MM.1S (cell line): ENCODE measurements around the gene SIM2.

Source experiments
- DNase-seq: peaks from one replicate; pipeline ENCODE4 v3.0.0-alpha.2; 2015
- H2AFZ ChIP-seq: fragments of 300-600 bp; sonication (generic); 2 replicates; pipeline ENCODE4 v1.6.0; 2016; ENCODE audit warnings: antibody characterized with exemption, low read length
- H3F3A ChIP-seq: fragments of 300-600 bp; sonication (generic); 2 replicates; pipeline ENCODE4 v1.6.1; 2016; ENCODE audit warnings: mild to moderate bottlenecking, antibody characterized with exemption, low read length, moderate library complexity, mixed read lengths; ENCODE audit not compliant: insufficient read depth
- H3K27ac ChIP-seq: fragments of 300-600 bp; sonication (generic); 2 replicates; pipeline ENCODE4 v1.5.1; 2016; ENCODE audit warnings: mild to moderate bottlenecking, low read length
- H3K27me3 ChIP-seq: fragments of 300-600 bp; sonication (generic); replicated peaks from 2 replicates; pipeline ENCODE4 v1.6.0; 2016; ENCODE audit warnings: low read length; ENCODE audit not compliant: insufficient read depth
- H3K36me3 ChIP-seq: fragments of 300-600 bp; sonication (generic); replicated peaks from 2 replicates; pipeline ENCODE4 v1.6.1; 2016; ENCODE audit warnings: mild to moderate bottlenecking, low read length, mixed read lengths; ENCODE audit not compliant: insufficient read depth
- H3K4me1 ChIP-seq: fragments of 300-600 bp; sonication (generic); 2 replicates; pipeline ENCODE4 v1.6.1; 2016; ENCODE audit warnings: low read length, mixed read lengths
- H3K4me2 ChIP-seq: fragments of 300-600 bp; sonication (generic); 2 replicates; pipeline ENCODE4 v1.6.0; 2016; ENCODE audit warnings: low read depth, low read length
- H3K4me3 ChIP-seq: fragments of 300-600 bp; sonication (generic); 2 replicates; pipeline ENCODE4 v1.5.1; 2016; ENCODE audit warnings: low read length, mixed read lengths
- H3K79me2 ChIP-seq: fragments of 300-600 bp; sonication (generic); 2 replicates; pipeline ENCODE4 v1.6.1; 2016; ENCODE audit warnings: mixed run types, low read length, mixed read lengths
- H3K9ac ChIP-seq: fragments of 300-600 bp; sonication (generic); 2 replicates; pipeline ENCODE4 v1.6.1; 2016; ENCODE audit warnings: low read length, mixed read lengths
- H3K9me2 ChIP-seq: fragments of 300-600 bp; sonication (generic); replicated peaks from 2 replicates; pipeline ENCODE4 v1.6.1; 2016; ENCODE audit warnings: mild to moderate bottlenecking, low read length, mixed read lengths; ENCODE audit not compliant: insufficient read depth
- H3K9me3 ChIP-seq: fragments of 300-600 bp; sonication (generic); replicated peaks from 2 replicates; pipeline ENCODE4 v1.6.1; 2016; ENCODE audit warnings: mild to moderate bottlenecking, low read length, mixed read lengths; ENCODE audit not compliant: insufficient read depth
- H4K20me1 ChIP-seq: fragments of 300-600 bp; sonication (generic); 2 replicates; pipeline ENCODE4 v1.6.1; 2016; ENCODE audit warnings: mild to moderate bottlenecking, low read length, moderate library complexity, mixed read lengths; ENCODE audit not compliant: insufficient read depth
- EZH2 ChIP-seq: fragments of 300-600 bp; sonication (generic); optimal IDR thresholded peaks from 2 replicates; pipeline ENCODE3; 2017; ENCODE audit warnings: low read depth, mild to moderate bottlenecking, antibody characterized with exemption, low read length, mixed read lengths
- EZH2phosphoT487 ChIP-seq: fragments of 300-600 bp; sonication (generic); IDR thresholded peaks from 2 replicates; pipeline ENCODE4 v1.6.1; 2018; ENCODE audit warnings: antibody characterized with exemption, low read length
- TF ChIP-seq, protein P1 (sequence below): fragments of 300-600 bp; sonication (generic); IDR thresholded peaks from 2 replicates; pipeline ENCODE4 v1.5.1; 2016; ENCODE audit warnings: antibody characterized with exemption, low read length, mixed read lengths

SIM2 gene

GRCh38 chr21:36780861-36781260, 81.9 kb downstream of the SIM2 start:
- no peak overlapping the region for H3K27ac ChIP-seq
- H3K4me1 ChIP-seq = no peaks in the 10 kb centered on the region
- H3K79me2 ChIP-seq = no peaks in the 10 kb centered on the region
- H3K27me3 ChIP-seq = no peaks in the 10 kb centered on the region
- no peak overlapping the region for H3K9ac ChIP-seq
- no peaks in the 10 kb centered on the region for H3K9me3 ChIP-seq
- no peaks in the 10 kb centered on the region for H3F3A ChIP-seq
- DNase-seq = no peak
- no peak overlapping the region for H3K4me2 ChIP-seq
- H3K9me2 ChIP-seq = no peaks in the 10 kb centered on the region
- no peaks in the 10 kb centered on the region for H3K36me3 ChIP-seq
- H4K20me1 ChIP-seq = no peaks in the 10 kb centered on the region
- no peak overlapping the region for H3K4me3 ChIP-seq
- TF ChIP-seq, protein P1, sequence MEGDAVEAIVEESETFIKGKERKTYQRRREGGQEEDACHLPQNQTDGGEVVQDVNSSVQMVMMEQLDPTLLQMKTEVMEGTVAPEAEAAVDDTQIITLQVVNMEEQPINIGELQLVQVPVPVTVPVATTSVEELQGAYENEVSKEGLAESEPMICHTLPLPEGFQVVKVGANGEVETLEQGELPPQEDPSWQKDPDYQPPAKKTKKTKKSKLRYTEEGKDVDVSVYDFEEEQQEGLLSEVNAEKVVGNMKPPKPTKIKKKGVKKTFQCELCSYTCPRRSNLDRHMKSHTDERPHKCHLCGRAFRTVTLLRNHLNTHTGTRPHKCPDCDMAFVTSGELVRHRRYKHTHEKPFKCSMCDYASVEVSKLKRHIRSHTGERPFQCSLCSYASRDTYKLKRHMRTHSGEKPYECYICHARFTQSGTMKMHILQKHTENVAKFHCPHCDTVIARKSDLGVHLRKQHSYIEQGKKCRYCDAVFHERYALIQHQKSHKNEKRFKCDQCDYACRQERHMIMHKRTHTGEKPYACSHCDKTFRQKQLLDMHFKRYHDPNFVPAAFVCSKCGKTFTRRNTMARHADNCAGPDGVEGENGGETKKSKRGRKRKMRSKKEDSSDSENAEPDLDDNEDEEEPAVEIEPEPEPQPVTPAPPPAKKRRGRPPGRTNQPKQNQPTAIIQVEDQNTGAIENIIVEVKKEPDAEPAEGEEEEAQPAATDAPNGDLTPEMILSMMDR = no peak
- TF ChIP-seq EZH2 (no peak), EZH2phosphoT487 (no peak)
- H2AFZ ChIP-seq = no peak overlapping the region

DNA sequence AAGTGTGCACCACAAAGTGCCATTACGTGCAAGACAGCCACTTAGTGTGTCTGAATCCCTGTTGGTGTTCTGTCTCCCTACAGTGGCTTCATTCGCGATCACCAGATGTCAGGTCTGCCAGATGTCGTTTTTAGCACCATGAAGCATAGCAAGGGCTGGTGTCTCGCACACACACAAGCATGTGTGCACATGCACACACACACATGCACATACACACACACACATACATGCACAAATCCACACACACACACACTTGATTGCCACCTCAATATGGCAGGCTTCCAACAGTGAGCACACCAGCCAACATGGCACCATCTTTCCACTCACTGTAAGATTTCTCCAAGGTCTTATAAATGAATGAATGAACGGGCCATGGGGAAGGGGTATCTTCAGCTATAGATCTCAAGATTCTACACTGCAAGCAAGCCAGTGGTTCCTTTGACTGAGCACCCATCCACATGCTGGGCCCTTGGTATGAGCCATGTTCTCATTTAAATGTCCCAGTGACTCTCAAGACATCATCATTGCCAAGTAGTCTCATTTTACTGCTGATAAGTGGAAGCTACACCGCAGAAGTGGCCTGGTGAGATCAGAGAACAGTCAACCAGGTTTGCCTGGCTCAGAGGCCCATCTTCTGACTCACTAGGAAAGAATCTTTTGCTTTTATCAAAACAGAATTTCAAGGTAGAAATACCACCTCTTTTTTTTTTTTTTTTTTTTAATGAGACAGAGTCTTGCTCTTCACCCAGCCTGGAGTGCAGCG, 84.9 kb downstream of the SIM2 start:
- Histone ChIP-seq H3K9ac (no peak overlapping the region), H3K4me1 (no peaks in the 10 kb centered on the region), H4K20me1 (no peaks in the 10 kb centered on the region), H3K4me2 (no peak overlapping the region), H3K79me2 (no peaks in the 10 kb centered on the region), H3K4me3 (no peak overlapping the region), H3F3A (no peaks in the 10 kb centered on the region), H3K27me3 (no peaks in the 10 kb centered on the region), H3K27ac (no peak overlapping the region), H3K36me3 (no peaks in the 10 kb centered on the region), H2AFZ (no peak overlapping the region), H3K9me2 (no peaks in the 10 kb centered on the region), H3K9me3 (no peaks in the 10 kb centered on the region)
- TF ChIP-seq EZH2phosphoT487 = no peak
- no peak for TF ChIP-seq EZH2
- TF ChIP-seq, protein P1 = no peak
- no peak for DNase-seq

DNA sequence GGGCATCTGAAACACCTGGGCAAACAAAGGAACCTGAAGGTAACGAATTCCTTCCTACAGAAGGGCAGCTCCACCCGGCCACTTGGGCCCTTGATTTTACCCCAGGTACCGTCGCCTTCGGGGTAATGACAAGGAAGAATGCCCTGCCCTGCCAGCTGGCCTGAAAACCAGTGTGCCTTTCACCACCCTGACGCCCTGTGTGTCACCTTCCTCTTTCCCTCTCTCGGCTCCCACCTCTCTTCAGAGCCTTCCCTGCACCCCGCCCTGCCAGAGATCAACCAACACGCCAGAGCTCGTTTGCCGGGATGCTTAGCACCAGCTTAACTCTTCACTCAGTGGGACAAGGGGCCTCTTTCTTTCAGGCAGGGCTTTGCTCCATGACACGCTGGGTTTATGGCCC, 86.0 kb downstream of the SIM2 start:
- H3K4me2 ChIP-seq = no peak overlapping the region
- no peak overlapping the region for H3K9ac ChIP-seq
- H3K4me3 ChIP-seq = no peak overlapping the region
- H2AFZ ChIP-seq = no peak overlapping the region
- H3K9me2 ChIP-seq = no peaks in the 10 kb centered on the region
- no peaks in the 10 kb centered on the region for H3K36me3 ChIP-seq
- H3K9me3 ChIP-seq = no peaks in the 10 kb centered on the region
- H3K4me1 ChIP-seq = no peaks in the 10 kb centered on the region
- H4K20me1 ChIP-seq = no peaks in the 10 kb centered on the region
- DNase-seq = no peak
- TF ChIP-seq, protein P1 = no peak
- no peak for TF ChIP-seq EZH2phosphoT487
- TF ChIP-seq EZH2 = no peak
- H3K27me3 ChIP-seq = no peaks in the 10 kb centered on the region
- no peaks in the 10 kb centered on the region for H3F3A ChIP-seq
- no peak overlapping the region for H3K27ac ChIP-seq
- no peaks in the 10 kb centered on the region for H3K79me2 ChIP-seq
